Neural progenitor cell (in vitro differentiated cells): ENCODE measurements around the gene CDK3.

Experiments
- EZH2 ChIP-seq: fragments of 200-600 bp; sonication (generic); IDR thresholded peaks from 2 replicates; pipeline ENCODE4 v1.6.1; 2017; ENCODE audit warnings: antibody characterized with exemption, mild to moderate bottlenecking, moderate library complexity
- EZH2phosphoT487 ChIP-seq: fragments of 200-600 bp; sonication (generic); IDR thresholded peaks from 2 replicates; pipeline ENCODE4 v1.6.1; 2017; ENCODE audit warnings: antibody characterized with exemption
- TF ChIP-seq, protein P1 (sequence below): fragments of 200-600 bp; sonication (generic); IDR thresholded peaks from 2 replicates; pipeline ENCODE4 v1.5.1; 2017; ENCODE audit warnings: antibody characterized with exemption, mild to moderate bottlenecking

DNA sequence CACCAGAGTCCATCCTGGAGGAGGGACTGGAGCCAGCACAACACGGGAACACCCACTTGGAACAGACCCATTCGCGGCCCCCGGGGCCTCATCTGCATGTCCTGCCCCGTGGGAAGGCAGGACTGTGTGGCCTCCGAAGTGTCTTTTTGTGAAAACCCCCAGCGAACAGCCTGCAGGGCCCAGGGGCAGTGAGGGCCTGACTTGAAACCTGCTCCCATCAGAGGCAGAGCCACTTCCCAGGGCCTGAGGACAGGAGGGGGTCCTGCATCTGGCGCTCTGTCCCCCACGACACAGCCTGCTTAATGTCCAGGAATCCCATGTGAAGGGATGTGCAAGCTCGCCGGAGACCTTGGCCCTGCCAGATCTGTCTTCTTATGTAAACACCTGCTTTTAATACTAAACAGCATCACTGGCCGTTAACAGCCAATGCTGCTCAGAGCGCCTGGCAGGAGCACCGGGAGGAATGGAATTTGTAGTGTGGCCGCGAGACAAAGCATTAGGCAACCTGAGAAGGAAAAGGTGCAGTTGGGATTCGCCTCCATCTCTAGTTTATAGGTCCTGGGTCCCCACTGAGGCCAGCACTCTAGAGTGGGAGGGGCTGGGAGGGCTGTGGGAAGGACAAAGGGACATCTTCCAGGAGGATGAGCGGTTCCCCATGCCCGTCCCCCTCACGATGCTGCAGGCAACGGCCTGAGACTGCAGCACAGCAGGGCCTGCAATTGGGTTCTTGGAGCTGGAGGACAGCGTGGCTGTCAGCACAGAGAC, 36.0 kb downstream of the CDK3 start:
- TF ChIP-seq EZH2 (no peak), EZH2phosphoT487 (no peak)
- TF ChIP-seq, protein P1, sequence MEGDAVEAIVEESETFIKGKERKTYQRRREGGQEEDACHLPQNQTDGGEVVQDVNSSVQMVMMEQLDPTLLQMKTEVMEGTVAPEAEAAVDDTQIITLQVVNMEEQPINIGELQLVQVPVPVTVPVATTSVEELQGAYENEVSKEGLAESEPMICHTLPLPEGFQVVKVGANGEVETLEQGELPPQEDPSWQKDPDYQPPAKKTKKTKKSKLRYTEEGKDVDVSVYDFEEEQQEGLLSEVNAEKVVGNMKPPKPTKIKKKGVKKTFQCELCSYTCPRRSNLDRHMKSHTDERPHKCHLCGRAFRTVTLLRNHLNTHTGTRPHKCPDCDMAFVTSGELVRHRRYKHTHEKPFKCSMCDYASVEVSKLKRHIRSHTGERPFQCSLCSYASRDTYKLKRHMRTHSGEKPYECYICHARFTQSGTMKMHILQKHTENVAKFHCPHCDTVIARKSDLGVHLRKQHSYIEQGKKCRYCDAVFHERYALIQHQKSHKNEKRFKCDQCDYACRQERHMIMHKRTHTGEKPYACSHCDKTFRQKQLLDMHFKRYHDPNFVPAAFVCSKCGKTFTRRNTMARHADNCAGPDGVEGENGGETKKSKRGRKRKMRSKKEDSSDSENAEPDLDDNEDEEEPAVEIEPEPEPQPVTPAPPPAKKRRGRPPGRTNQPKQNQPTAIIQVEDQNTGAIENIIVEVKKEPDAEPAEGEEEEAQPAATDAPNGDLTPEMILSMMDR = no peak
